HepG2 (cell line): ENCODE data around the gene MMP25. TPM values are rescaled to one million over a fixed set of nuclear protein-coding genes. Genes with fewer than 3 reads are reported as not detected.
A peak's percentile ranks its signal among the peaks of the same experiment; 100 is the strongest.

ENCODE experiments used
- FOSL1 ChIP-seq: sonication (generic); formaldehyde crosslinking; IDR thresholded peaks from 2 replicates; pipeline ENCODE4 v1.9.0; 2021; ENCODE audit warnings: missing genetic modification reagents, borderline replicate concordance
- GZF1 ChIP-seq: sonication (generic); formaldehyde crosslinking; IDR thresholded peaks from 2 replicates; pipeline ENCODE4 v1.5.1; 2020; ENCODE audit warnings: mild to moderate bottlenecking, missing genetic modification reagents
- HNRNPK ChIP-seq: fragments of 200-400 bp; formaldehyde crosslinking; IDR thresholded peaks from 2 replicates; pipeline ENCODE4 v1.6.1; 2018; ENCODE audit warnings: low read length, low read depth, moderate library complexity, mild to moderate bottlenecking; ENCODE audit not compliant: poor library complexity, severe bottlenecking
- ZNF292 ChIP-seq: sonication (generic); formaldehyde crosslinking; IDR thresholded peaks from 2 replicates; pipeline ENCODE4 v1.8.1; 2022; ENCODE audit warnings: mild to moderate bottlenecking, low read depth, missing genetic modification reagents, borderline replicate concordance
- polyA plus RNA-seq, 8 experiments: library from polyadenylated mRNA; depleted of rRNA in 3 of 8; stranded (reverse) in 7 of 8; unstranded in 1 of 8; fragments of >200 nt; fragmentation: Illumina TruSeq in 4 of 8; extraction: Trizol in 4 of 8; gene quantifications; 2 replicates each; pipeline versions ENCODE4 v1.2.1 to v1.2.3, GENCODE V29; 2011 to 2016; ENCODE audit warnings: low read depth in 4 of 8, missing spikeins in 1 of 8, mixed read lengths in 1 of 8; ENCODE audit not compliant: insufficient read depth in 1 of 8
- total RNA-seq, 5 experiments: library from RNA; depleted of rRNA; stranded (reverse); fragments of >200 nt; fragmentation: Illumina TruSeq; extraction: Trizol; gene quantifications; 2 replicates each; pipeline ENCODE4 v1.2.3, GENCODE V29; 2016; ENCODE audit warnings: low read depth in 1 of 5
- TF ChIP-seq, protein P1 (sequence below): sonication (generic); formaldehyde crosslinking; IDR thresholded peaks from 2 replicates; pipeline ENCODE4 v1.9.0; 2022; ENCODE audit warnings: missing genetic modification reagents, mild to moderate bottlenecking, borderline replicate concordance
- TF ChIP-seq, protein P2 (sequence below): sonication (generic); formaldehyde crosslinking; IDR thresholded peaks from 2 replicates; pipeline ENCODE4 v1.4.0; 2020; ENCODE audit warnings: mild to moderate bottlenecking, missing genetic modification reagents
- TF ChIP-seq, protein P3 (sequence below): sonication (generic); formaldehyde crosslinking; IDR thresholded peaks from 2 replicates; pipeline ENCODE4 v1.4.0; 2020; ENCODE audit warnings: mild to moderate bottlenecking, missing genetic modification reagents
- TF ChIP-seq, protein P4 (sequence below): sonication (generic); formaldehyde crosslinking; IDR thresholded peaks from 2 replicates; pipeline ENCODE4 v1.5.0; 2020; ENCODE audit warnings: missing genetic modification reagents
- TF ChIP-seq, protein P5 (sequence below): sonication (generic); formaldehyde crosslinking; IDR thresholded peaks from 2 replicates; pipeline ENCODE4 v1.4.0; 2020; ENCODE audit warnings: missing genetic modification reagents
- TF ChIP-seq, protein P6 (sequence below): sonication (generic); formaldehyde crosslinking; IDR thresholded peaks from 2 replicates; pipeline ENCODE4 v1.5.1; 2020; ENCODE audit warnings: mild to moderate bottlenecking, missing genetic modification reagents, moderate library complexity
- TF ChIP-seq, protein P7 (sequence below): IDR thresholded peaks from 2 replicates; pipeline ENCODE4 v1.6.1; 2016; ENCODE audit warnings: missing compliant biosample characterization, missing genetic modification reagents, borderline replicate concordance

Gene MMP25
- total and polyA plus RNA-seq, 2 of the 13 experiments (the other 11 are each of a cell fraction or from before 2014, with no cell fraction given), result 0.04 to 0.08 TPM

DNA sequence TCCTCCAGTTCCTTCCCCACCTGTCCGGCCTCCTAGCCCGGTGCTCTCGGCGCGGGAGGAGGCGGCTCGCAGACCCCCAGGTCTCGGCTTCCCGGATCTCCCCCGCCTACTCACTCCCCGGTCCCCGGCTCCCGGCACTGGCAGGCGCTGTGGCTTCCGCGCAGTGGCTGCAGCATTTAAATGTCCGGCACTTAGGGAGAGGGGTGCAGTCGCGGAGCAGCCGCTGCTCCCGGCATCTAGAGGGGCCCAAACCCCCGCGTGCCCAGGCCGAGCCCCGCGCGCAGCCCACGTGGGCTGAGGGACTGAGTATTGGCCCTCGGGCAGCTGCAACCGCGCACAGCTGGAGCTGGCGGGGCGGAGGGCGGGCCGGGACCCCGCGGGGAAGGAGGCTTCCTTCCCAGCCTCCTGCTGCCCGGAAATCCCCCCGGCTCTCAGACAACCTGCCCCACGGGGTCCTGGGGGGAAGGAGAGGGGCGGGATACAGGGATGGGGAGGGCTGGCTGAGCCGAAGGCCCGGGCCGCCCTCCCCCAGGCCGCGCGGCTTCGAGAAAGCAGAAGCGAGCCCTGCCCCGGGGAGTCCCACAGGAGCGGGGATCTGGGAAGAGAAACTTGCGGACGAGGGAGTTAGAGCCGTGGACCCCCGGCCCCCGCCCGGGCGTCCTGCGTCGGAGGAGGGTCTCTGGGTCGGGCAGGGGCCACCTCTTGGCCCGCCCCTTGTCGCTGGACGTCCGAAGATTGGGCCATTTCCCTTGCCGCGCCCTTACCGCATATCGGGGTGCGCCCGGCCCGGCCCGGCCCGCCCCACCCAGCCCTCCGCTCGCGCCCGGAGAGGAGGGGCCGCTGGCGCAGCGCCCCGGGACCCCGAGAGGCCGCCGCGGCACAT is at the start of gene MMP25 (continued):
- TF ChIP-seq, protein P1, sequence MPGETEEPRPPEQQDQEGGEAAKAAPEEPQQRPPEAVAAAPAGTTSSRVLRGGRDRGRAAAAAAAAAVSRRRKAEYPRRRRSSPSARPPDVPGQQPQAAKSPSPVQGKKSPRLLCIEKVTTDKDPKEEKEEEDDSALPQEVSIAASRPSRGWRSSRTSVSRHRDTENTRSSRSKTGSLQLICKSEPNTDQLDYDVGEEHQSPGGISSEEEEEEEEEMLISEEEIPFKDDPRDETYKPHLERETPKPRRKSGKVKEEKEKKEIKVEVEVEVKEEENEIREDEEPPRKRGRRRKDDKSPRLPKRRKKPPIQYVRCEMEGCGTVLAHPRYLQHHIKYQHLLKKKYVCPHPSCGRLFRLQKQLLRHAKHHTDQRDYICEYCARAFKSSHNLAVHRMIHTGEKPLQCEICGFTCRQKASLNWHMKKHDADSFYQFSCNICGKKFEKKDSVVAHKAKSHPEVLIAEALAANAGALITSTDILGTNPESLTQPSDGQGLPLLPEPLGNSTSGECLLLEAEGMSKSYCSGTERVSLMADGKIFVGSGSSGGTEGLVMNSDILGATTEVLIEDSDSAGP (CRISPR knock-in tag), result 0 out of 2 replicates have a peak, but pooled peaks have one; percentile 13
- TF ChIP-seq FOSL1 (CRISPR knock-in tag) (no peak), ZNF292 (CRISPR knock-in tag) (0 out of 2 replicates have a peak, but pooled peaks have one; percentile 33), GZF1 (CRISPR knock-in tag) (0 out of 2 replicates have a peak, but pooled peaks have one; percentile 39), HNRNPK (peak; percentile 15)
- TF ChIP-seq, protein P2, sequence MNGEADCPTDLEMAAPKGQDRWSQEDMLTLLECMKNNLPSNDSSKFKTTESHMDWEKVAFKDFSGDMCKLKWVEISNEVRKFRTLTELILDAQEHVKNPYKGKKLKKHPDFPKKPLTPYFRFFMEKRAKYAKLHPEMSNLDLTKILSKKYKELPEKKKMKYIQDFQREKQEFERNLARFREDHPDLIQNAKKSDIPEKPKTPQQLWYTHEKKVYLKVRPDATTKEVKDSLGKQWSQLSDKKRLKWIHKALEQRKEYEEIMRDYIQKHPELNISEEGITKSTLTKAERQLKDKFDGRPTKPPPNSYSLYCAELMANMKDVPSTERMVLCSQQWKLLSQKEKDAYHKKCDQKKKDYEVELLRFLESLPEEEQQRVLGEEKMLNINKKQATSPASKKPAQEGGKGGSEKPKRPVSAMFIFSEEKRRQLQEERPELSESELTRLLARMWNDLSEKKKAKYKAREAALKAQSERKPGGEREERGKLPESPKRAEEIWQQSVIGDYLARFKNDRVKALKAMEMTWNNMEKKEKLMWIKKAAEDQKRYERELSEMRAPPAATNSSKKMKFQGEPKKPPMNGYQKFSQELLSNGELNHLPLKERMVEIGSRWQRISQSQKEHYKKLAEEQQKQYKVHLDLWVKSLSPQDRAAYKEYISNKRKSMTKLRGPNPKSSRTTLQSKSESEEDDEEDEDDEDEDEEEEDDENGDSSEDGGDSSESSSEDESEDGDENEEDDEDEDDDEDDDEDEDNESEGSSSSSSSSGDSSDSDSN (CRISPR knock-in tag), result peak; percentile 34; the same call in 1 of the 2 replicates
- TF ChIP-seq, protein P3, sequence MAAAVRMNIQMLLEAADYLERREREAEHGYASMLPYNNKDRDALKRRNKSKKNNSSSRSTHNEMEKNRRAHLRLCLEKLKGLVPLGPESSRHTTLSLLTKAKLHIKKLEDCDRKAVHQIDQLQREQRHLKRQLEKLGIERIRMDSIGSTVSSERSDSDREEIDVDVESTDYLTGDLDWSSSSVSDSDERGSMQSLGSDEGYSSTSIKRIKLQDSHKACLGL (CRISPR knock-in tag), result 0 out of 2 replicates have a peak, but pooled peaks have one; percentile 30
- TF ChIP-seq, protein P4, sequence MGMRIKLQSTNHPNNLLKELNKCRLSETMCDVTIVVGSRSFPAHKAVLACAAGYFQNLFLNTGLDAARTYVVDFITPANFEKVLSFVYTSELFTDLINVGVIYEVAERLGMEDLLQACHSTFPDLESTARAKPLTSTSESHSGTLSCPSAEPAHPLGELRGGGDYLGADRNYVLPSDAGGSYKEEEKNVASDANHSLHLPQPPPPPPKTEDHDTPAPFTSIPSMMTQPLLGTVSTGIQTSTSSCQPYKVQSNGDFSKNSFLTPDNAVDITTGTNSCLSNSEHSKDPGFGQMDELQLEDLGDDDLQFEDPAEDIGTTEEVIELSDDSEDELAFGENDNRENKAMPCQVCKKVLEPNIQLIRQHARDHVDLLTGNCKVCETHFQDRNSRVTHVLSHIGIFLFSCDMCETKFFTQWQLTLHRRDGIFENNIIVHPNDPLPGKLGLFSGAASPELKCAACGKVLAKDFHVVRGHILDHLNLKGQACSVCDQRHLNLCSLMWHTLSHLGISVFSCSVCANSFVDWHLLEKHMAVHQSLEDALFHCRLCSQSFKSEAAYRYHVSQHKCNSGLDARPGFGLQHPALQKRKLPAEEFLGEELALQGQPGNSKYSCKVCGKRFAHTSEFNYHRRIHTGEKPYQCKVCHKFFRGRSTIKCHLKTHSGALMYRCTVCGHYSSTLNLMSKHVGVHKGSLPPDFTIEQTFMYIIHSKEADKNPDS (CRISPR knock-in tag), result no peak
- TF ChIP-seq, protein P5, sequence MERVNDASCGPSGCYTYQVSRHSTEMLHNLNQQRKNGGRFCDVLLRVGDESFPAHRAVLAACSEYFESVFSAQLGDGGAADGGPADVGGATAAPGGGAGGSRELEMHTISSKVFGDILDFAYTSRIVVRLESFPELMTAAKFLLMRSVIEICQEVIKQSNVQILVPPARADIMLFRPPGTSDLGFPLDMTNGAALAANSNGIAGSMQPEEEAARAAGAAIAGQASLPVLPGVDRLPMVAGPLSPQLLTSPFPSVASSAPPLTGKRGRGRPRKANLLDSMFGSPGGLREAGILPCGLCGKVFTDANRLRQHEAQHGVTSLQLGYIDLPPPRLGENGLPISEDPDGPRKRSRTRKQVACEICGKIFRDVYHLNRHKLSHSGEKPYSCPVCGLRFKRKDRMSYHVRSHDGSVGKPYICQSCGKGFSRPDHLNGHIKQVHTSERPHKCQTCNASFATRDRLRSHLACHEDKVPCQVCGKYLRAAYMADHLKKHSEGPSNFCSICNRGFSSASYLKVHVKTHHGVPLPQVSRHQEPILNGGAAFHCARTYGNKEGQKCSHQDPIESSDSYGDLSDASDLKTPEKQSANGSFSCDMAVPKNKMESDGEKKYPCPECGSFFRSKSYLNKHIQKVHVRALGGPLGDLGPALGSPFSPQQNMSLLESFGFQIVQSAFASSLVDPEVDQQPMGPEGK, result peak; percentile 2; the same call in 1 of the 2 replicates
- TF ChIP-seq, protein P6, sequence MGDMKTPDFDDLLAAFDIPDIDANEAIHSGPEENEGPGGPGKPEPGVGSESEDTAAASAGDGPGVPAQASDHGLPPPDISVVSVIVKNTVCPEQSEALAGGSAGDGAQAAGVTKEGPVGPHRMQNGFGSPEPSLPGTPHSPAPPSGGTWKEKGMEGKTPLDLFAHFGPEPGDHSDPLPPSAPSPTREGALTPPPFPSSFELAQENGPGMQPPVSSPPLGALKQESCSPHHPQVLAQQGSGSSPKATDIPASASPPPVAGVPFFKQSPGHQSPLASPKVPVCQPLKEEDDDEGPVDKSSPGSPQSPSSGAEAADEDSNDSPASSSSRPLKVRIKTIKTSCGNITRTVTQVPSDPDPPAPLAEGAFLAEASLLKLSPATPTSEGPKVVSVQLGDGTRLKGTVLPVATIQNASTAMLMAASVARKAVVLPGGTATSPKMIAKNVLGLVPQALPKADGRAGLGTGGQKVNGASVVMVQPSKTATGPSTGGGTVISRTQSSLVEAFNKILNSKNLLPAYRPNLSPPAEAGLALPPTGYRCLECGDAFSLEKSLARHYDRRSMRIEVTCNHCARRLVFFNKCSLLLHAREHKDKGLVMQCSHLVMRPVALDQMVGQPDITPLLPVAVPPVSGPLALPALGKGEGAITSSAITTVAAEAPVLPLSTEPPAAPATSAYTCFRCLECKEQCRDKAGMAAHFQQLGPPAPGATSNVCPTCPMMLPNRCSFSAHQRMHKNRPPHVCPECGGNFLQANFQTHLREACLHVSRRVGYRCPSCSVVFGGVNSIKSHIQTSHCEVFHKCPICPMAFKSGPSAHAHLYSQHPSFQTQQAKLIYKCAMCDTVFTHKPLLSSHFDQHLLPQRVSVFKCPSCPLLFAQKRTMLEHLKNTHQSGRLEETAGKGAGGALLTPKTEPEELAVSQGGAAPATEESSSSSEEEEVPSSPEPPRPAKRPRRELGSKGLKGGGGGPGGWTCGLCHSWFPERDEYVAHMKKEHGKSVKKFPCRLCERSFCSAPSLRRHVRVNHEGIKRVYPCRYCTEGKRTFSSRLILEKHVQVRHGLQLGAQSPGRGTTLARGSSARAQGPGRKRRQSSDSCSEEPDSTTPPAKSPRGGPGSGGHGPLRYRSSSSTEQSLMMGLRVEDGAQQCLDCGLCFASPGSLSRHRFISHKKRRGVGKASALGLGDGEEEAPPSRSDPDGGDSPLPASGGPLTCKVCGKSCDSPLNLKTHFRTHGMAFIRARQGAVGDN (CRISPR knock-in tag), result peak; percentile 43; the same call in 1 of the 2 replicates
- TF ChIP-seq, protein P7, sequence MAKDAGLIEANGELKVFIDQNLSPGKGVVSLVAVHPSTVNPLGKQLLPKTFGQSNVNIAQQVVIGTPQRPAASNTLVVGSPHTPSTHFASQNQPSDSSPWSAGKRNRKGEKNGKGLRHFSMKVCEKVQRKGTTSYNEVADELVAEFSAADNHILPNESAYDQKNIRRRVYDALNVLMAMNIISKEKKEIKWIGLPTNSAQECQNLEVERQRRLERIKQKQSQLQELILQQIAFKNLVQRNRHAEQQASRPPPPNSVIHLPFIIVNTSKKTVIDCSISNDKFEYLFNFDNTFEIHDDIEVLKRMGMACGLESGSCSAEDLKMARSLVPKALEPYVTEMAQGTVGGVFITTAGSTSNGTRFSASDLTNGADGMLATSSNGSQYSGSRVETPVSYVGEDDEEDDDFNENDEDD (CRISPR knock-in tag), result no peak
